ENCODE results near the gene HSD17B8.
"Not testable (repeated sequence)": the region's sequence is repeated elsewhere in the genome, so short reads cannot be mapped to it uniquely, and the experiment has no call there.

HSD17B8 gene

GRCh38 chr6:33207552-33208090, 3.2 kb downstream of the HSD17B8 start:
- peak; percentile 36 to 59 (median 37) for DNase-seq

DNA sequence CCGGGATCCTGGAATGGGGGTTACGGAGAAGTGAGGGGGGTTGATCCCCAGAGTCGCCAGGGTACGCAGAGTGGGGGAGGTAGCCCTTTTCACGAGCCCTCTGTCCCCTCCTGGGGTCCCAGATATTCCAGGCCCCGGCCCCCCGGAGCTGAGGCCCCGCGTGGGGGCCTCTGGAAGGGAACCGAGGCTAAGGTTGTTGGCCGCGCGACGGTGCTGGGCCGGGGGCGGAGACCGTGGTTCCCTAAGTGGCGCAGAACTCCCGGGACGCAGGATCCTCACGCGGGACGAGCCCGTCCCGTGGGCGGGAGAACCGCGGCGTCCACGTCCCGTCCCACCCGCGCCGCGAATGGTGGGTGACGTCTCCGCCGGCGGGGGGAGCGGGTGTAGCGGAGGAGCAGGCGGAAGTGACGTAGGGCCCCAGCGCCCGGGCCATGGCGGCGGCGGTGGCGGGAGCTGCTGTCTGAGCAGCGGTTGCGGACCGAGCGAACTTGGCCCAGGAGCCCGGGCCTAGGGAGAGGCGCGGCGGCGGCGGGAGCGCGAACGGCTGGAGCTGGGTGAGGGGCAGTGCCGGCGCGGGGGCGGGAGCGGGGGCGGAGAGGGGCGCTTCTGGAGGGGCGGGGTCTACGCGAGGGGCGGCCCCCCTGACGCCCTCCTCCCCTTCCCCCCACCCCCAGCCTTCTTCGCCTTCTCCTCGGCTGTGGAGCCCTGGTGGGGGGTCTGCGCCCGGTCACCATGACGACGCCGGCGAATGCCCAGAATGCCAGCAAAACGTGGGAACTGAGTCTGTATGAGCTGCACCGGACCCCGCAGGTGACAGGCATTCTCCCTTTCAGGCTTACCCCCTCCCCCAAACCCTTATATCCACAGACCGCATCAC, 3.9 kb downstream of the HSD17B8 start, which contains the start of gene RING1:
RING1 (plus strand) TSS at position 410 of the 877 bp plus-strand sequence; CDS start at position 733, 323 bp downstream.
- peak; percentile 90 to 97 (median 96) for DNase-seq

DNA sequence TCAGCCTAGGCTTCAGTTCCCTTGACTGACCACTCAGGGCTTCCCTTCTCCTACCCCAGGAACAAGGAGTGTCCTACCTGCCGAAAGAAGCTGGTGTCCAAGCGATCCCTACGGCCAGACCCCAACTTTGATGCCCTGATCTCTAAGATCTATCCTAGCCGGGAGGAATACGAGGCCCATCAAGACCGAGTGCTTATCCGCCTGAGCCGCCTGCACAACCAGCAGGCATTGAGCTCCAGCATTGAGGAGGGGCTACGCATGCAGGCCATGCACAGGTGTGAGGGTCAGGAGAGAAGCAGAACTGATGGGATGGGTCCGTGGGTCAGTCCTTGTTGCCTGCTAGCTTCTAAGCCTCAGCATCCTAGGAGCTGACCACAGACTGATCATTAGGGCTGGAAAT, 5.4 kb downstream of the HSD17B8 start:
- DNase-seq: no peak

- no peak for DNase-seq
Measured at GRCh38 chr6:33211136-33211535, 6.7 kb downstream of the HSD17B8 start.

GRCh38 chr6:33211666-33212422, 7.4 kb downstream of the HSD17B8 start:
- no peak for DNase-seq

DNA sequence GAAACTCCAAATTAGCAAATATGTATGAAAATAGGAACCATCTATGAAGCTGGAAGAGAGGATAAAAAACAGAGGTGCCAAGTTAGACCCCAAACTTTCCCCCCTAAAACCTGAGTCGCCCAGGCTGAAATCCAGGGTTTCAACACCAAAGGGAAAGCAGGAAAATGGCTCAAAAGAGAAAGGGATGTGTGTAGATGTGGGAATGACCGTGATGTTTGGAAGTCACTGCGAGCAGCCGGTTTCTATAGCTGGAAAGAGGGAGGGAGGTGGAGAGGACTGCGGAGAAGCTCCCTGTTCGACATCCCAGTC, 8.4 kb downstream of the HSD17B8 start:
- DNase-seq: peak in 1 of 3 donors; percentile 44

DNA sequence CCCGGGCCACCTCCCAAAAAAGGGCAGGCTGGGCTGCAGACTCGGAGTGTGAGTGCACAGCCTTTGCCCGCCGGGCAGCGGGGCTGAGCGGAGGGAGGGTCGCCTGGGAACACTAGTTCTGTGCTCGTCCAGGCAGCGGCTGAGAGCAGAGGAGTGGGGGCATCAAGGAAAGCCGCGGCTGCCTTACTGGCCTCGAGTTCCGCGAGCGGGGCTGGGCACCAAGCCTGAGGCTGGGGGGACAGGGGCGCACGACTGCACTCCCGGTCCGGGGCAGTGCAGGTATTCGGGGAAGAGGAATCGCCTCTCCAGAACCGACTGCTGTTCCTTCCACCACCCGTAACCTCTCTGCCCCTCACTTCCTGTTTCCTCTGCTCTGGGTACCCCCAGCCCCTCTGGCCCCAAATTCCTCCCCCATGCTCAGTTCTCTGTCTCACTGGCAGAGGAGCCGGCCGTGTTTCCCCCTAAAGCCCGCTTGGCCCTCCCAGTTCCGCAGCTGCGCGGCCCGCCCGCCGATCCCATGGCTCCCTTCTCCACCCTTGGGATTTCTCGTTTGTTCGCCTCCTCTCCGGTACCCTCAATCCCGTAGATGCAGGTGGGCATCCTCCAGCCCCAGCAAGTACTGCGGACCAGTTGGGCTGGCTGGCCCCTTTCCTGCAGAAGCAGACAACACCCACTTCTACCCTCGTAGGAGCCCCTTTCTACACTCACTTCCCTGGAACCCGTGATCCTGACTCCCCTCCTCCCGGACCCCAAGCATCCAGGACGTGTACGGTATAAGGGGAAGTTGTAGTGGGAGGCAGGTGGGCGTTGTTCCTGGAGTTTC, 8.9 kb downstream of the HSD17B8 start:
- peak; percentile 32 to 54 (median 40) for DNase-seq

GRCh38 chr6:33213989-33214335, 9.5 kb downstream of the HSD17B8 start:
- no peak for DNase-seq

DNA sequence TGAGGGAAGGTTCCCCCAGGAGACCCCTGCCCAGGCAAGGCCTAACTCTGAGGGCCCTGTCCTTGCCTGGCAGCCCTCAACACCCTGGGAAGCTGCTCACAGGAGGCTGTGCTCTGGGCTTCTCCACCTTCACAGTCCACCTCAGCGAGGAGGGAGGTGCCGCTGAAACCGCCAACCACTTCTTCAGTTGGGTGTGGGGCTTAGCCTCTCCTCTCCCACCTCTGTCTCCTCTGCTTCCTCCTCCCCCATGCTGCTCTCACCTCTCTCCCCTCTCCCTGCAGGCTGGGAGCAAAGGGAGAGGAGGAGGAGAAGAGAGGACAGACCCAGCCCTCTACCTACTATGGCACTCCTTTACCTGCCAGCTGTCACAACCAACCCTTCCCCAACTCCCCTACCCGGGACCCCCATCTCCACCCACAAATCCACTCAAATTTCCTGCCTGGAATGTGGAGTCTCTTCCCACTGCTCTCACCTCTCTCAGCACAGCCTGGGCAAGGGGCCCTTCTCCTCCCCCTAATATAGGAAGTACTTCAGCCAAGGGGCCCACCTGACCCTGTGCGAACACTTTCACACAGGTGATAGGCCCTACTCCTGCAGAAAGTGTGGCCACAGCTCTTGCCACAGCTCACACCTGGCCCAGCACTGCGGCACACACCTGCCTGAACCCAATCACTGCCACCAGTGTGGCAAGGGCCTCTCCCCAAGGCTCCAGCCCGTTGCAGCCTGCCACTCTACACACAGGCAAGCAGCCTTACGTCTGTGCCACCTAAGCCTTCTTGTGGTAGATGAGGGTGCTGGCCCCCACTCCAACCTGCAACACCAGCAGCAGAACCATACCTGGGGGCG, 11.0 kb downstream of the HSD17B8 start:
- no peak for DNase-seq

- DNase-seq: no peak
Measured at GRCh38 chr6:33216117-33216649, 11.7 kb downstream of the HSD17B8 start.

- DNase-seq: no peak
Measured at GRCh38 chr6:33217246-33217645, 12.8 kb downstream of the HSD17B8 start.

GRCh38 chr6:33217681-33218080, 13.2 kb downstream of the HSD17B8 start:
- DNase-seq: no peak

- not testable (repeated sequence) for DNase-seq
Measured at GRCh38 chr6:33226503-33227120, 22.2 kb downstream of the HSD17B8 start.

GRCh38 chr6:33235221-33235634, 30.8 kb downstream of the HSD17B8 start:
- no peak for DNase-seq

- DNase-seq: no peak
Measured at GRCh38 chr6:33236328-33236727, 31.9 kb downstream of the HSD17B8 start.

DNA sequence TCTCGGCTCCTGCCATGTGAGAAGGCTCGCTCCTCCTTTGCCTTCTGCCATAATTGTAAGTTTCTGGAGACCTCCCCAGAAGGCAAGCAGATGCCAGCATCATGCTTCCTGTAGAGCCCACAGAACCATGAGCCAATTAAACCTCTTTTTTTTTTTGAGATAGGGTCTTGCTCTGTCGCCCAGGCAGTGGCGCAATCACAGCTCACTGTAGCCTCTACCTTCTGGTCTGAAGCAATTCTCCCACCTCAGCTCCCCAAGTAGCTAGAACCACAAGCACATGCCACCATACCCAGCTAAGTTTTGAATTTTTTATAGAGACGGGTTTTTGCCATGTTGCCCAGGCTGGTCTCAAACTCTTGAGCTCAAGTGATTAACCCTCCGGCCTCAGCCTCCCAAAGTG, 32.4 kb downstream of the HSD17B8 start:
- no peak for DNase-seq

- no peak for DNase-seq
Measured at GRCh38 chr6:33237741-33238140, 33.3 kb downstream of the HSD17B8 start.

DNA sequence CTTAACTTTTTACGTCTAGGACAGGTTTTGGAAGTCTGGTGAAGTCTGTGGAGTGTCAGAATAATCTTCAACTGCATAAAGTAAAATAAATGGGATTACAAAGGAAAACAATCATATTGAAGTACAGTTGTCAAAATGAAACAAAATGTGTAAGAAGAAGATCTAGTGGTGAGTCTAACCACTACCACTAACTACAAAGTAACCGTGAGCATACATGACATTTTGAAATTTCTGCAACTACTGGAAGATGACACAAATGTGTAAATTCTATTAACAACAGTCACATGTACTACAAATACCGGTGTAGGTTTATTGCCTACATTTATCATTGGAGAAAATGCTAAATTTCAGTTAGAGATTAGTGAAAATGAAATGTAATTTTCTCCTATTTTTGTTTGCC, 37.5 kb downstream of the HSD17B8 start:
- no peak for DNase-seq

GRCh38 chr6:33243476-33243875, 39.0 kb downstream of the HSD17B8 start:
- DNase-seq: peak; percentile 51 to 57 (median 56)

DNA sequence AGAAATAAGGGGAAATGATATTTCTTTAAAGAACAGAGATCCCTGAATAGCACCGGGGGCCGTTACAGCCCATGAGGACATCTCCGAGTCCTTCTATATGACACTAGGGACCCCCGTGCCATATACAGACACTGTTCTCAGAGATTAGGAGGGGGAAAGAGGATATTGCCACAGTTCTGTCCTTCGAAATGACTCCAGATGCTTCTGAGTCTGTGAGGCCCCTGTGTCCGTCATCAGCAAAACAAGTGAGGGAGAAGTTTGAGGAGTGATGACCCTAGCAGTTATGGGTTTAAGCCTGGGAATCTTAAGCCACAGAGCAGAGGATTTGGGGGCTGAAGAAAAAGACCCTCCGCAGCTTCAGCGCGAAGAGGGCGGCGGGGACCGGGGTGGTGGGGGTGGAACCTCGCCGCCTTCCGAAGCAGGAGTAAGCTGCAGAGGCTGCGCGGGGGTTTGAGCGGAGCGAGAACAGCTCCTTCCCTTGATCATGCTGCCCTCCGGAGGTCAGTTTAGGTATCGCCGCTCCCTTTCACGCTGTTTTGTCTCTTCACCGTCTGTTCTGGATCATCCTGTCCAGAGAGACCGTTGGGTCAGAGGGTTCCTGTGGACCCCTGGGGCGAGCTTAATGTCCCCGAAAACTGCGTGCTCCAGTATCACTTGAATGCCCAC, 43.7 kb downstream of the HSD17B8 start:
- peak; percentile 86 to 92 (median 92) for DNase-seq

DNA sequence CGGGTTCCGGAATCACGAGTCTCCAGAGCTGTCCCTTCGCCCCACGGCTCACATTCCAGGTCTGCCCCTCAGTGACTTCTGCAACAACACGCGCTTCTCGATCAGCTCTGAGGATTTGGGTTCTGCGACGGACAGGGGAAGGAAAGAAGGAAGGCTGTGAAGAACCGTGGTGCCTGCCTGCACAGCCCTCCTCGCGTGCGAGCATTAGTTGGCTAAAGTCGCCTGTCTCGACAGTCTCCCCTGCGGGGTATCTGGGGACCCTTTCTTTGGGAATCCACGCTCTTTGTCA, 44.1 kb downstream of the HSD17B8 start:
- peak in 1 of 3 donors; percentile 42 for DNase-seq

Measured in suppressor macrophage treated with lipopolysaccharide for 1 hour (primary cell).